Amniotic epithelial cell (primary cell): Measurements from ENCODE around the gene PITRM1.
"Not testable (repeated sequence)": the region's sequence is repeated elsewhere in the genome, so short reads cannot be mapped to it uniquely, and the experiment has no call there.

ENCODE experiments used
- DNase-seq: peaks from one replicate; pipeline ENCODE4 v3.0.0-alpha.2; 2010; ENCODE audit warnings: low read depth

PITRM1 gene

GRCh38 chr10:3122034-3122433, 50.5 kb downstream of the PITRM1 start:
- no peak for DNase-seq

GRCh38 chr10:3119796-3120459, 52.7 kb downstream of the PITRM1 start:
- DNase-seq = peak; percentile 27

- DNase-seq = no peak
Observed at GRCh38 chr10:3118641-3119091, 53.9 kb downstream of the PITRM1 start.

- no peak for DNase-seq
Observed at GRCh38 chr10:3117486-3117885, 55.1 kb downstream of the PITRM1 start.

- DNase-seq = no peak
Observed at GRCh38 chr10:3116508-3117100, 56.0 kb downstream of the PITRM1 start.

GRCh38 chr10:3115685-3116084, 56.9 kb downstream of the PITRM1 start:
- no peak for DNase-seq

- no peak for DNase-seq
Observed at GRCh38 chr10:3113343-3113720, 59.2 kb downstream of the PITRM1 start.

- DNase-seq = peak; percentile 40
Observed at GRCh38 chr10:3111621-3112163, 60.9 kb downstream of the PITRM1 start.

- DNase-seq = no peak
Observed at GRCh38 chr10:3110782-3111620, 61.6 kb downstream of the PITRM1 start.

- DNase-seq = no peak
Observed at GRCh38 chr10:3109633-3110032, 62.9 kb downstream of the PITRM1 start.

GRCh38 chr10:3109196-3109595, 63.4 kb downstream of the PITRM1 start:
- no peak for DNase-seq

GRCh38 chr10:3108575-3109105, 63.9 kb downstream of the PITRM1 start:
- no peak for DNase-seq

- no peak for DNase-seq
Observed at GRCh38 chr10:3108033-3108432, 64.5 kb downstream of the PITRM1 start.

- DNase-seq = peak; percentile 83
Observed at GRCh38 chr10:3107426-3107961, 65.1 kb downstream of the PITRM1 start.

GRCh38 chr10:3106928-3107425, 65.6 kb downstream of the PITRM1 start:
- DNase-seq = peak; percentile 65

GRCh38 chr10:3106328-3106727, 66.3 kb downstream of the PITRM1 start:
- not testable (repeated sequence) for DNase-seq

GRCh38 chr10:3105905-3106304, 66.7 kb downstream of the PITRM1 start:
- no peak for DNase-seq

- no peak for DNase-seq
Observed at GRCh38 chr10:3105166-3105565, 67.4 kb downstream of the PITRM1 start.

- DNase-seq = no peak
Observed at GRCh38 chr10:3104251-3104918, 68.2 kb downstream of the PITRM1 start.

GRCh38 chr10:3103646-3104045, 68.9 kb downstream of the PITRM1 start:
- DNase-seq = no peak

GRCh38 chr10:3102720-3103427, 69.7 kb downstream of the PITRM1 start:
- DNase-seq = no peak
